ENCODE results near the gene CIRBP. TPM values are rescaled to one million over a fixed set of nuclear protein-coding genes. Genes with fewer than 3 reads are reported as not detected.

Gene CIRBP
- total and polyA plus RNA-seq, 2 of the 13 experiments (the other 11 are each of a cell fraction or from before 2014, with no cell fraction given) = 133 to 140 TPM

DNA sequence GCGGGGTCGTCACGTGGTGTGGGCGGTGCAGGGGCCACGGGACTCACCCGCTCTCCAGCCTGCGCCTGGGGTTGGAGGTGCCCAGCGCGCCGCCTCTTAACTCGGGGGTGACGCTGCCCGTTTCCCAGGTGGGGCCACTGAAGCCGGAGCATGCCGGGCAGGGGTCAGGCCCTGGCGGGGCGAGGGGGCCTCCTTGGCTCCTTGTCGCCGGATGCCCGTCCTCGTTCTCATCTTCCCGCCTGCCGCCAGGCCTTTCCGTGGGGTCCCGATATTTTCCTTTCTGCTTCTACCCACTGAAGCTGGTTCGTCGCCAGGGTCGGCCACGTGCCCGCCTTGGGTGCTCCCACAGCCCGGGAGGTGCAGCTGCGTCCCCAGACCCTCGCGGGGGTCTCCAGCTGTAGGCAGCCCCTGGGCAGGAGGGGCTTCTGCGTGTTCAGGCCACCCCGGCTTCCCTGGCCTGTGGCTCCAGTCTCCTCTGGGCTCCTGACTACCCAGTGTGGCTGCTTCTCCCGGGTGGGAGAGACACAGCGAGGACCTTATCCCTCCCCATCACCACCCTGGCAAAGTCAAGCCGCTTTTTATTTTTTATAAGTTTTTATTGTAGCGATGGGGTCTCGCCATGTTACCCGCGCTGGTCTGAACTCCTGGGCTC, 7.0 kb downstream of the CIRBP start (continued):
- TF ChIP-seq, protein P1, sequence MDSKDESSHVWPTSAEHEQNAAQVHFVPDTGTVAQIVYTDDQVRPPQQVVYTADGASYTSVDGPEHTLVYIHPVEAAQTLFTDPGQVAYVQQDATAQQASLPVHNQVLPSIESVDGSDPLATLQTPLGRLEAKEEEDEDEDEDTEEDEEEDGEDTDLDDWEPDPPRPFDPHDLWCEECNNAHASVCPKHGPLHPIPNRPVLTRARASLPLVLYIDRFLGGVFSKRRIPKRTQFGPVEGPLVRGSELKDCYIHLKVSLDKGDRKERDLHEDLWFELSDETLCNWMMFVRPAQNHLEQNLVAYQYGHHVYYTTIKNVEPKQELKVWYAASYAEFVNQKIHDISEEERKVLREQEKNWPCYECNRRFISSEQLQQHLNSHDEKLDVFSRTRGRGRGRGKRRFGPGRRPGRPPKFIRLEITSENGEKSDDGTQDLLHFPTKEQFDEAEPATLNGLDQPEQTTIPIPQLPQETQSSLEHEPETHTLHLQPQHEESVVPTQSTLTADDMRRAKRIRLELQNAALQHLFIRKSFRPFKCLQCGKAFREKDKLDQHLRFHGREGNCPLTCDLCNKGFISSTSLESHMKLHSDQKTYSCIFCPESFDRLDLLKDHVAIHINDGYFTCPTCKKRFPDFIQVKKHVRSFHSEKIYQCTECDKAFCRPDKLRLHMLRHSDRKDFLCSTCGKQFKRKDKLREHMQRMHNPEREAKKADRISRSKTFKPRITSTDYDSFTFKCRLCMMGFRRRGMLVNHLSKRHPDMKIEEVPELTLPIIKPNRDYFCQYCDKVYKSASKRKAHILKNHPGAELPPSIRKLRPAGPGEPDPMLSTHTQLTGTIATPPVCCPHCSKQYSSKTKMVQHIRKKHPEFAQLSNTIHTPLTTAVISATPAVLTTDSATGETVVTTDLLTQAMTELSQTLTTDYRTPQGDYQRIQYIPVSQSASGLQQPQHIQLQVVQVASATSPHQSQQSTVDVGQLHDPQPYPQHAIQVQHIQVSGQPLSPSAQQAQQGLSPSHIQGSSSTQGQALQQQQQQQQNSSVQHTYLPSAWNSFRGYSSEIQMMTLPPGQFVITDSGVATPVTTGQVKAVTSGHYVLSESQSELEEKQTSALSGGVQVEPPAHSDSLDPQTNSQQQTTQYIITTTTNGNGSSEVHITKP (CRISPR knock-in tag; IDR thresholded peaks at IDR 0.05; ENCODE audit: low read depth) = no peak
- no peak for TF ChIP-seq U2AF1 (optimal IDR thresholded peaks at IDR 0.05; ENCODE audit: low read depth, low read length)
- TF ChIP-seq, protein P2, sequence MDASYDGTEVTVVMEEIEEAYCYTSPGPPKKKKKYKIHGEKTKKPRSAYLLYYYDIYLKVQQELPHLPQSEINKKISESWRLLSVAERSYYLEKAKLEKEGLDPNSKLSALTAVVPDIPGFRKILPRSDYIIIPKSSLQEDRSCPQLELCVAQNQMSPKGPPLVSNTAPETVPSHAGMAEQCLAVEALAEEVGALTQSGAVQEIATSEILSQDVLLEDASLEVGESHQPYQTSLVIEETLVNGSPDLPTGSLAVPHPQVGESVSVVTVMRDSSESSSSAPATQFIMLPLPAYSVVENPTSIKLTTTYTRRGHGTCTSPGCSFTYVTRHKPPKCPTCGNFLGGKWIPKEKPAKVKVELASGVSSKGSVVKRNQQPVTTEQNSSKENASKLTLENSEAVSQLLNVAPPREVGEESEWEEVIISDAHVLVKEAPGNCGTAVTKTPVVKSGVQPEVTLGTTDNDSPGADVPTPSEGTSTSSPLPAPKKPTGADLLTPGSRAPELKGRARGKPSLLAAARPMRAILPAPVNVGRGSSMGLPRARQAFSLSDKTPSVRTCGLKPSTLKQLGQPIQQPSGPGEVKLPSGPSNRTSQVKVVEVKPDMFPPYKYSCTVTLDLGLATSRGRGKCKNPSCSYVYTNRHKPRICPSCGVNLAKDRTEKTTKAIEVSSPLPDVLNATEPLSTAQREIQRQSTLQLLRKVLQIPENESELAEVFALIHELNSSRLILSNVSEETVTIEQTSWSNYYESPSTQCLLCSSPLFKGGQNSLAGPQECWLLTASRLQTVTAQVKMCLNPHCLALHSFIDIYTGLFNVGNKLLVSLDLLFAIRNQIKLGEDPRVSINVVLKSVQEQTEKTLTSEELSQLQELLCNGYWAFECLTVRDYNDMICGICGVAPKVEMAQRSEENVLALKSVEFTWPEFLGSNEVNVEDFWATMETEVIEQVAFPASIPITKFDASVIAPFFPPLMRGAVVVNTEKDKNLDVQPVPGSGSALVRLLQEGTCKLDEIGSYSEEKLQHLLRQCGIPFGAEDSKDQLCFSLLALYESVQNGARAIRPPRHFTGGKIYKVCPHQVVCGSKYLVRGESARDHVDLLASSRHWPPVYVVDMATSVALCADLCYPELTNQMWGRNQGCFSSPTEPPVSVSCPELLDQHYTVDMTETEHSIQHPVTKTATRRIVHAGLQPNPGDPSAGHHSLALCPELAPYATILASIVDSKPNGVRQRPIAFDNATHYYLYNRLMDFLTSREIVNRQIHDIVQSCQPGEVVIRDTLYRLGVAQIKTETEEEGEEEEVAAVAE (CRISPR knock-in tag; IDR thresholded peaks at IDR 0.05; ENCODE audit: borderline replicate concordance) = no peak
- 0 out of 2 replicates have a peak, but pooled peaks have one; percentile 43 for TF ChIP-seq ZNF557 (CRISPR knock-in tag; IDR thresholded peaks at IDR 0.05)
- 0 out of 2 replicates have a peak, but pooled peaks have one; percentile 21 for TF ChIP-seq PITX1 (CRISPR knock-in tag; IDR thresholded peaks at IDR 0.05)
- TF ChIP-seq, protein P3, sequence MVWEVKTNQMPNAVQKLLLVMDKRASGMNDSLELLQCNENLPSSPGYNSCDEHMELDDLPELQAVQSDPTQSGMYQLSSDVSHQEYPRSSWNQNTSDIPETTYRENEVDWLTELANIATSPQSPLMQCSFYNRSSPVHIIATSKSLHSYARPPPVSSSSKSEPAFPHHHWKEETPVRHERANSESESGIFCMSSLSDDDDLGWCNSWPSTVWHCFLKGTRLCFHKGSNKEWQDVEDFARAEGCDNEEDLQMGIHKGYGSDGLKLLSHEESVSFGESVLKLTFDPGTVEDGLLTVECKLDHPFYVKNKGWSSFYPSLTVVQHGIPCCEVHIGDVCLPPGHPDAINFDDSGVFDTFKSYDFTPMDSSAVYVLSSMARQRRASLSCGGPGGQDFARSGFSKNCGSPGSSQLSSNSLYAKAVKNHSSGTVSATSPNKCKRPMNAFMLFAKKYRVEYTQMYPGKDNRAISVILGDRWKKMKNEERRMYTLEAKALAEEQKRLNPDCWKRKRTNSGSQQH (CRISPR knock-in tag; IDR thresholded peaks at IDR 0.05; ENCODE audit: low read depth) = no peak
- TF ChIP-seq, protein P4, sequence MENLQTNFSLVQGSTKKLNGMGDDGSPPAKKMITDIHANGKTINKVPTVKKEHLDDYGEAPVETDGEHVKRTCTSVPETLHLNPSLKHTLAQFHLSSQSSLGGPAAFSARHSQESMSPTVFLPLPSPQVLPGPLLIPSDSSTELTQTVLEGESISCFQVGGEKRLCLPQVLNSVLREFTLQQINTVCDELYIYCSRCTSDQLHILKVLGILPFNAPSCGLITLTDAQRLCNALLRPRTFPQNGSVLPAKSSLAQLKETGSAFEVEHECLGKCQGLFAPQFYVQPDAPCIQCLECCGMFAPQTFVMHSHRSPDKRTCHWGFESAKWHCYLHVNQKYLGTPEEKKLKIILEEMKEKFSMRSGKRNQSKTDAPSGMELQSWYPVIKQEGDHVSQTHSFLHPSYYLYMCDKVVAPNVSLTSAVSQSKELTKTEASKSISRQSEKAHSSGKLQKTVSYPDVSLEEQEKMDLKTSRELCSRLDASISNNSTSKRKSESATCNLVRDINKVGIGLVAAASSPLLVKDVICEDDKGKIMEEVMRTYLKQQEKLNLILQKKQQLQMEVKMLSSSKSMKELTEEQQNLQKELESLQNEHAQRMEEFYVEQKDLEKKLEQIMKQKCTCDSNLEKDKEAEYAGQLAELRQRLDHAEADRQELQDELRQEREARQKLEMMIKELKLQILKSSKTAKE (CRISPR knock-in tag; IDR thresholded peaks at IDR 0.05; ENCODE audit: borderline replicate concordance) = no peak
- TF ChIP-seq, protein P5, sequence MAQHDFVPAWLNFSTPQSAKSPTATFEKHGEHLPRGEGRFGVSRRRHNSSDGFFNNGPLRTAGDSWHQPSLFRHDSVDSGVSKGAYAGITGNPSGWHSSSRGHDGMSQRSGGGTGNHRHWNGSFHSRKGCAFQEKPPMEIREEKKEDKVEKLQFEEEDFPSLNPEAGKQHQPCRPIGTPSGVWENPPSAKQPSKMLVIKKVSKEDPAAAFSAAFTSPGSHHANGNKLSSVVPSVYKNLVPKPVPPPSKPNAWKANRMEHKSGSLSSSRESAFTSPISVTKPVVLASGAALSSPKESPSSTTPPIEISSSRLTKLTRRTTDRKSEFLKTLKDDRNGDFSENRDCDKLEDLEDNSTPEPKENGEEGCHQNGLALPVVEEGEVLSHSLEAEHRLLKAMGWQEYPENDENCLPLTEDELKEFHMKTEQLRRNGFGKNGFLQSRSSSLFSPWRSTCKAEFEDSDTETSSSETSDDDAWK (CRISPR knock-in tag; IDR thresholded peaks at IDR 0.05) = no peak
- TF ChIP-seq ZIK1 (CRISPR knock-in tag; IDR thresholded peaks at IDR 0.05; ENCODE audit: borderline replicate concordance, low read depth) = no peak; the same call in 1 of the 2 replicates

Data from HepG2 (cell line).